Transverse colon (tissue), 3 donors: ENCODE measurements around the gene PACRG.

Experiments
- CTCF ChIP-seq, 5 experiments: fragments of 200-600 bp in 3 of 5; fragments of 450-650 bp in 2 of 5; sonication (generic) in 3 of 5; IDR thresholded peaks; 1 replicate in 2 of 5; 2 replicates in 3 of 5; pipeline ENCODE4 v1.5.1; 2016 to 2017; ENCODE audit warnings: antibody characterized with exemption in 5 of 5, inconsistent platforms in 3 of 5, mild to moderate bottlenecking in 2 of 5, moderate library complexity in 1 of 5
- EP300 ChIP-seq: sonication (generic); formaldehyde crosslinking; IDR thresholded peaks from one replicate; pipeline ENCODE4 v1.6.1; 2017; ENCODE audit warnings: antibody characterized with exemption, low read depth

DNA sequence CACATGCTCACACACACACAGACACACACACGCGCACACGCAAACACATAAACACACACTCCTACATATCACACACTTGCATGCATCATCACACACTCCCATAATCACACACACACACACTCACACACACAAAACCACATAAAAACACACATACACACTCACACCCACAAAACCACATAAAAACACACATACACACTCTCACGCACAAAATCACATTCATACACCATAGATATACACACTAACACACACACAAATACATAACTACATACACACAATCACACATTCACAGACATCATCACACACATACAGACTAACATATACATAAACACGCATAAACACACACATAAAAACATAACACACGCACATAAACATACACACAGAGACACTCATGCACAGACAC, 629.0 kb downstream of the PACRG start:
- TF ChIP-seq EP300 (no peak), CTCF (IDR thresholded peaks at IDR 0.05) (no peak)
